Keratinocyte (primary cell): ENCODE data around the gene SOAT1. TPM values are rescaled to one million over a fixed set of nuclear protein-coding genes. Genes with fewer than 3 reads are reported as not detected.

ENCODE experiments used
- DNase-seq: peaks from one replicate; pipeline ENCODE4 v3.0.0-alpha.2; 2011; ENCODE audit warnings: low read depth, missing footprints, low spot score
- FAIRE-seq: peaks from 2 replicates; lab custom pipeline; 2011; peaks lifted over from hg19 to GRCh38; lab: Jason Lieb, UNC
- H2AFZ ChIP-seq: 2 replicates; pipeline ENCODE4 v1.6.0; 2012; ENCODE audit warnings: low read length, control low read depth, inconsistent platforms; ENCODE audit not compliant: control insufficient read depth
- H3K27ac ChIP-seq: 2 replicates; pipeline ENCODE4 v1.5.1; 2011; ENCODE audit warnings: low read length; ENCODE audit not compliant: control insufficient read depth, insufficient read depth
- H3K27me3 ChIP-seq: 3 replicates; pipeline ENCODE4 v1.6.0; 2011; ENCODE audit warnings: low read length; ENCODE audit not compliant: control insufficient read depth, insufficient read depth; ENCODE audit errors: extremely low read depth
- H3K36me3 ChIP-seq, 2 experiments: 2 replicates in 1 of 2; 3 replicates in 1 of 2; pipeline ENCODE4 v1.5.1; 2011; ENCODE audit warnings: low read length in 2 of 2, mild to moderate bottlenecking in 1 of 2; ENCODE audit not compliant: control insufficient read depth in 2 of 2, insufficient read depth in 2 of 2; ENCODE audit errors: extremely low read depth in 1 of 2
- H3K4me1 ChIP-seq: 3 replicates; pipeline ENCODE4 v1.5.1; 2011; ENCODE audit warnings: low read length; ENCODE audit not compliant: control insufficient read depth, insufficient read depth; ENCODE audit errors: extremely low read depth
- H3K4me2 ChIP-seq: 3 replicates; pipeline ENCODE4 v1.6.0; 2011; ENCODE audit warnings: low read depth, low read length; ENCODE audit not compliant: control insufficient read depth, insufficient read depth; ENCODE audit errors: extremely low read depth
- H3K4me3 ChIP-seq, 3 experiments: fragments of 200-600 bp in 1 of 3; sonication (generic) in 1 of 3; 2 replicates in 2 of 3; 3 replicates in 1 of 3; pipeline ENCODE4 v1.5.1; 2011 to 2016; ENCODE audit warnings: low read length in 3 of 3, mild to moderate bottlenecking in 3 of 3, control low read depth in 2 of 3, inconsistent platforms in 1 of 3, low read depth in 1 of 3, mixed read lengths in 1 of 3, mixed run types in 1 of 3, moderate library complexity in 1 of 3; ENCODE audit not compliant: control insufficient read depth in 2 of 3, insufficient read depth in 2 of 3; ENCODE audit errors: extremely low read depth in 1 of 3
- H3K79me2 ChIP-seq: 2 replicates; pipeline ENCODE4 v1.6.0; 2012; ENCODE audit warnings: low read length; ENCODE audit not compliant: control insufficient read depth, insufficient read depth
- H3K9ac ChIP-seq: 3 replicates; pipeline ENCODE4 v1.6.0; 2011; ENCODE audit warnings: low read length; ENCODE audit not compliant: control insufficient read depth, insufficient read depth; ENCODE audit errors: extremely low read depth
- H3K9me1 ChIP-seq: 3 replicates; pipeline ENCODE4 v1.6.0; 2011; ENCODE audit warnings: low read length; ENCODE audit not compliant: control insufficient read depth, insufficient read depth; ENCODE audit errors: extremely low read depth
- H3K9me3 ChIP-seq: 2 replicates; pipeline ENCODE4 v1.5.1; 2012; ENCODE audit warnings: low read depth, low read length; ENCODE audit not compliant: control insufficient read depth
- H4K20me1 ChIP-seq: 3 replicates; pipeline ENCODE4 v1.6.0; 2011; ENCODE audit warnings: low read length; ENCODE audit not compliant: control insufficient read depth, insufficient read depth; ENCODE audit errors: extremely low read depth
- CTCF ChIP-seq, 3 experiments: IDR thresholded peaks in 1 of 3; conservative IDR thresholded peaks in 1 of 3; optimal IDR thresholded peaks in 1 of 3; 2 replicates in 2 of 3; 3 replicates in 1 of 3; pipeline versions ENCODE3 to v1.5.1; 2011; ENCODE audit warnings: low read length in 3 of 3, mild to moderate bottlenecking in 3 of 3, moderate library complexity in 2 of 3, control low read depth in 1 of 3, inconsistent platforms in 1 of 3; ENCODE audit not compliant: insufficient read depth in 2 of 3; ENCODE audit errors: extremely low read depth in 1 of 3
- EZH2 ChIP-seq: IDR thresholded peaks from one replicate; pipeline ENCODE4 v1.6.1; 2012; ENCODE audit warnings: inconsistent platforms, mild to moderate bottlenecking, low read length, moderate library complexity
- dilution Hi-C: fragments of 300-500 bp; cut with MboI; formaldehyde crosslinking; loops from one replicate; pipeline ENCODE4 v1.7.0; 2020; ENCODE audit warnings: low sequenced_read_pairs; ENCODE audit not compliant: extremely low pct_ligation_motif_present
- polyA plus RNA-seq, 5 experiments: library from polyadenylated mRNA; depleted of rRNA in 3 of 5; stranded (reverse) in 3 of 5; stranded (forward) in 1 of 5; unstranded in 1 of 5; fragments of >200 nt; gene quantifications; 1 replicate in 1 of 5; 2 replicates in 3 of 5; 3 replicates in 1 of 5; pipeline versions ENCODE4 v1.2.1 to v1.2.3, GENCODE V29; 2011 to 2012; ENCODE audit warnings: missing spikeins in 2 of 5, low read depth in 1 of 5, low replicate concordance in 1 of 5

The SOAT1 gene
- polyA plus RNA-seq, 1 donor (not counting 4 experiments of a cell fraction or from before 2014, with no cell fraction given), result 62.9 TPM

DNA sequence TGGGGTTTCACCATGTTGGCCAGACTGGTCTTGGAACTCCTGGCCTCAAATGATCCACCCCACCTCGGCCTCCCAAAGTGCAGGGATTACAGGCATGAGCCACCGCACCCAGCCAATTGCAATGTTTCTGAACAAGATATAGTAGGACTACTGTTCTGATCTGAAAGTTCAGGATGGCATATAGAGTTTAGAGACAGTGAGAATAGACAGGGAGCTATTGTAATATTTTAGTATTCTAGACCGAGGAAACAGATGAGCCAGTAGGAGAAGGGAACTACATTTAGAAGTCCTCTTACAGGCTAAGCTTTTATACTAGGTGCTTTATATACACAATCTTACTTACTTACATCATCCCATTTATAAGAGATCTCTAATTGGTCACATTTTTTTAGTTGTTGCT lies 33.1 kb downstream of the SOAT1 start:
- dilution Hi-C loops, result no loop called here
- no peaks in the 10 kb centered on the region for H4K20me1 ChIP-seq
- H3K4me3 ChIP-seq, result no peak overlapping the region
- no peaks in the 10 kb centered on the region for H3K9me1 ChIP-seq
- H3K9ac ChIP-seq, result no peak overlapping the region
- H3K79me2 ChIP-seq, result peaks cover 15% of the 10 kb centered on the region
- no peaks in the 10 kb centered on the region for H3K4me1 ChIP-seq
- no peak overlapping the region for H3K4me2 ChIP-seq
- FAIRE-seq, result no peak
- no peak for DNase-seq
- H3K36me3 ChIP-seq, result peaks cover 0 to 5% of the 10 kb centered on the region in 2 experiments
- no peak overlapping the region for H3K27ac ChIP-seq
- no peaks in the 10 kb centered on the region for H3K27me3 ChIP-seq
- no peak for TF ChIP-seq CTCF (optimal IDR thresholded peaks at IDR 0.05 in 1 of 3, IDR thresholded peaks at IDR 0.05 in 1 of 3, conservative IDR thresholded peaks at IDR 0.05 in 1 of 3; ENCODE audit: extremely low read depth in 1 of 3, insufficient read depth in 2 of 3, low read length in 3 of 3)
- TF ChIP-seq EZH2, result no peak
- no peaks in the 10 kb centered on the region for H3K9me3 ChIP-seq
- no peak overlapping the region for H2AFZ ChIP-seq

GRCh38 chr1:179327196-179327595 lies 33.6 kb downstream of the SOAT1 start:
- peaks cover 0 to 5% of the 10 kb centered on the region in 2 experiments for H3K36me3 ChIP-seq
- dilution Hi-C loops, result no loop called here

More at GRCh38 chr1:179327196-179327595, 33.6 kb downstream of the SOAT1 start:
- Histone ChIP-seq H3K27me3 (no peaks in the 10 kb centered on the region), H4K20me1 (no peaks in the 10 kb centered on the region), H3K4me3 (no peak overlapping the region), H3K27ac (no peak overlapping the region), H3K9ac (no peak overlapping the region), H3K9me1 (no peaks in the 10 kb centered on the region), H3K4me1 (no peaks in the 10 kb centered on the region), H3K9me3 (no peaks in the 10 kb centered on the region), H3K79me2 (peaks cover 11% of the 10 kb centered on the region), H2AFZ (no peak overlapping the region), H3K4me2 (no peak overlapping the region)
- no peak for FAIRE-seq
- DNase-seq, result no peak
- no peak for TF ChIP-seq CTCF (optimal IDR thresholded peaks at IDR 0.05 in 1 of 3, IDR thresholded peaks at IDR 0.05 in 1 of 3, conservative IDR thresholded peaks at IDR 0.05 in 1 of 3; ENCODE audit: extremely low read depth in 1 of 3, insufficient read depth in 2 of 3, low read length in 3 of 3)
